ENCODE data around the gene UPK3BL1.
"Not testable (repeated sequence)": the region's sequence is repeated elsewhere in the genome, so short reads cannot be mapped to it uniquely, and the experiment has no call there.

UPK3BL1 gene

GRCh38 chr7:102642691-102643090 lies at the start of gene UPK3BL1:
Gene UPK3BL1, minus strand, starts transcription at chr7:102642791. Its CDS starts 50 bp downstream, at chr7:102642741.
- TF ChIP-seq CTCF (IDR thresholded peaks at IDR 0.05) = not testable (repeated sequence)

- TF ChIP-seq CTCF (IDR thresholded peaks at IDR 0.05) = not testable (repeated sequence)
Observed at GRCh38 chr7:102671166-102671955, 28.8 kb upstream of the UPK3BL1 start, which contains the start of gene POLR2J2. Gene POLR2J2, minus strand, starts transcription at chr7:102671663. Its CDS starts 62 bp downstream, at chr7:102671601.

GRCh38 chr7:102649924-102650323 lies 7.3 kb upstream of the UPK3BL1 start, which contains the start of gene SPDYE2B:
Gene SPDYE2B, plus strand, starts transcription at chr7:102650319. Its CDS starts 2,030 bp downstream, at chr7:102652349.
- TF ChIP-seq CTCF (IDR thresholded peaks at IDR 0.05) = not testable (repeated sequence)

GRCh38 chr7:102616507-102617125 lies 26.0 kb downstream of the UPK3BL1 start, which contains the start of gene RASA4:
Gene RASA4, minus strand, starts transcription at chr7:102616756. Its CDS starts 67 bp downstream, at chr7:102616689.
- not testable (repeated sequence) for TF ChIP-seq CTCF (IDR thresholded peaks at IDR 0.05)
